ENCODE results near the gene IL1RAPL2.

DNA sequence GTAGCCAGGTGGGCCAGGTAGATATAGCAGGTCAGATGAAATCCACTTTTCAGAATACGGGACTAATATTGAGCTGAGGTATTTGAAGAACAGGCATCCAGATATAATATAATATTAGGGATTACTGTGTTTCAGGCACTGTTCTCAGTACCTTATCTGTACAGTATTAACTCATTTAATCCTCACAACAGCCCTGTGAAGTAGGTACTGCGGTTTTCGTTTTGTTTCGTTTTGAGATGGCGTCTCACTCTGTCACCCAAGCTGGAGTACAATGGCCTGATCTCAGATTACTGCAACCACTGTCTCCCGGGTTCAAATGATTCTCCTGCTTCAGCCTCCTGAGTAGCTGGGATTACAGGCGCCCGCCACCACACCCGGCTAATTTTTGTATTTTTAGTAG, 129.6 kb downstream of the IL1RAPL2 start:
- TF ChIP-seq, protein P1, sequence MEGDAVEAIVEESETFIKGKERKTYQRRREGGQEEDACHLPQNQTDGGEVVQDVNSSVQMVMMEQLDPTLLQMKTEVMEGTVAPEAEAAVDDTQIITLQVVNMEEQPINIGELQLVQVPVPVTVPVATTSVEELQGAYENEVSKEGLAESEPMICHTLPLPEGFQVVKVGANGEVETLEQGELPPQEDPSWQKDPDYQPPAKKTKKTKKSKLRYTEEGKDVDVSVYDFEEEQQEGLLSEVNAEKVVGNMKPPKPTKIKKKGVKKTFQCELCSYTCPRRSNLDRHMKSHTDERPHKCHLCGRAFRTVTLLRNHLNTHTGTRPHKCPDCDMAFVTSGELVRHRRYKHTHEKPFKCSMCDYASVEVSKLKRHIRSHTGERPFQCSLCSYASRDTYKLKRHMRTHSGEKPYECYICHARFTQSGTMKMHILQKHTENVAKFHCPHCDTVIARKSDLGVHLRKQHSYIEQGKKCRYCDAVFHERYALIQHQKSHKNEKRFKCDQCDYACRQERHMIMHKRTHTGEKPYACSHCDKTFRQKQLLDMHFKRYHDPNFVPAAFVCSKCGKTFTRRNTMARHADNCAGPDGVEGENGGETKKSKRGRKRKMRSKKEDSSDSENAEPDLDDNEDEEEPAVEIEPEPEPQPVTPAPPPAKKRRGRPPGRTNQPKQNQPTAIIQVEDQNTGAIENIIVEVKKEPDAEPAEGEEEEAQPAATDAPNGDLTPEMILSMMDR (IDR thresholded peaks at IDR 0.05) = no peak
- TF ChIP-seq POLR2A (IDR thresholded peaks at IDR 0.05; ENCODE audit: low read depth) = no peak
- TF ChIP-seq POLR2AphosphoS5 (IDR thresholded peaks at IDR 0.05) = no peak
- no peak for TF ChIP-seq EP300 (IDR thresholded peaks at IDR 0.05)

All from esophagus muscularis mucosa (tissue), 4 donors.